ENCODE results near the gene KRT9. TPM values are rescaled to one million over a fixed set of nuclear protein-coding genes. Genes with fewer than 3 reads are reported as not detected.

Gene KRT9
- total and polyA plus RNA-seq, 4 donors, result 0.11 TPM; not detected in 3

DNA sequence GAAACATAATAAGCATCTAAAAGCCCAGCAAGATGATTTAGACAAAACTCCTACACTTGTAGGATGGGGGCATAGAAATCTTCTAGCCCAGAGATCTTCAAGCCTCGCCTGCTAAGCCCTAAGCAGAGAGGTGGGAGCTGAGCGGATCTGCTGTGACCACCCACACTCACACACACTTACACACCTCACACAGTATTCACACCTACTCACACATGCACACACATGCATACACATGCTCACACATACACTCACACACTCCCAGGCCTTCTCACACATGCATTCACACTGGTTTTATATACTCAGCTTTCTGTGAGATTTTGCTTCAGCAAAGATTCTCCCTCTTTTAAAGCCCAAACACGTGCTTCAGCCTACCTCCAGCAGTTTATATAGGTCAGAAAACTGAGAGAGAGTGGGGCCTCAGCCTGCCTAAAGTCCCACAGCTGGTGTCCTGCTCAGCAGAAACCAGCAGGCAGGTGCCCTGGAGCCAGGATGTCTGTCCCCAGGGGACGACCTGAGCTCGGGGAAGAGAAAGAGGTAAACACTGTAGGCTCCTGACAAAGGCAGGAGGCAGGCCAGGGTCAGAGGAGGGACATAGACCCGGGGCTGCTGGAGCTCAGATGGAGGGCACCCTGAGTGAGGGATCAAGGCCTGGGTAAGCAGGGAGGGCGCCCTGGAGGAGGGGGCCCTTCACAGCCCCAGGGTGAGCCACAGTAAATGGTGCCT, 31.7 kb downstream of the KRT9 start:
- no peak overlapping the region for H3K4me3 ChIP-seq (ENCODE audit: low read depth, low read length)
- DNase-seq (ENCODE audit: low read depth in 4 of 6, low spot score in 6 of 6), result no peak
- H3K9me3 ChIP-seq (ENCODE audit: control insufficient read depth, insufficient read depth, low read length), result no peaks in the 10 kb centered on the region
- 58% methylated on average over 5 of the region's 7 CpGs for WGBS (ENCODE audit: insufficient coverage)
- no peaks in the 10 kb centered on the region for H3K36me3 ChIP-seq (ENCODE audit: control insufficient read depth, insufficient read depth, low read length)
- H3K4me1 ChIP-seq (ENCODE audit: control insufficient read depth, insufficient read depth, low read length), result peaks cover 12% of the 10 kb centered on the region
- H3K27me3 ChIP-seq (ENCODE audit: control insufficient read depth, insufficient read depth, low read length), result no peaks in the 10 kb centered on the region
- no peak overlapping the region for H3K27ac ChIP-seq (ENCODE audit: low read depth, low read length)

DNA sequence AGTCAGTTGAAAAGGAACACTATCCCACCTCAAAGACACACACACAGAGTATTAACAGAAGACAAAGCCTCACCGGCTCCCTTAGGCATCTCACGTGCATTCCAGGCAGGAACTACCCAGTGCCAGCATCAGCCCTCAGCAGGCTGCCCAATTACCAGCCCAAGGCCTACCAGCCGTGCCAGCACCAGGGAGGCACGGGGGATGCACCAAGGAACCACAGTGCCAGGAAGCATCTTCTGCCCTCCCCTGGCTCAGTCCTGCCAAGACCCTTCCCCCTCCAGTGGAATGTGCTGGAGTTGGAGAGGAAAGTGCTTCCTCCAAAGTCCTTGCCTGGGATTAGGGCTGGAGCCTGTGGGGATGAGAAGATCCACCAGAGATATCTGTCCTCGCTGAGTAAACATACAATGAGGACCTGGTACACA, 32.8 kb downstream of the KRT9 start:
- DNase-seq (ENCODE audit: low read depth in 4 of 6, low spot score in 6 of 6), result no peak
- Histone ChIP-seq H3K27ac (ENCODE audit: low read depth, low read length) (no peak overlapping the region), H3K4me3 (ENCODE audit: low read depth, low read length) (no peak overlapping the region), H3K27me3 (ENCODE audit: control insufficient read depth, insufficient read depth, low read length) (no peaks in the 10 kb centered on the region), H3K4me1 (ENCODE audit: control insufficient read depth, insufficient read depth, low read length) (peaks cover 4% of the 10 kb centered on the region), H3K9me3 (ENCODE audit: control insufficient read depth, insufficient read depth, low read length) (no peaks in the 10 kb centered on the region), H3K36me3 (ENCODE audit: control insufficient read depth, insufficient read depth, low read length) (no peaks in the 10 kb centered on the region)
- 50% methylated on average over 2 of the region's 5 CpGs for WGBS (ENCODE audit: insufficient coverage)

DNA sequence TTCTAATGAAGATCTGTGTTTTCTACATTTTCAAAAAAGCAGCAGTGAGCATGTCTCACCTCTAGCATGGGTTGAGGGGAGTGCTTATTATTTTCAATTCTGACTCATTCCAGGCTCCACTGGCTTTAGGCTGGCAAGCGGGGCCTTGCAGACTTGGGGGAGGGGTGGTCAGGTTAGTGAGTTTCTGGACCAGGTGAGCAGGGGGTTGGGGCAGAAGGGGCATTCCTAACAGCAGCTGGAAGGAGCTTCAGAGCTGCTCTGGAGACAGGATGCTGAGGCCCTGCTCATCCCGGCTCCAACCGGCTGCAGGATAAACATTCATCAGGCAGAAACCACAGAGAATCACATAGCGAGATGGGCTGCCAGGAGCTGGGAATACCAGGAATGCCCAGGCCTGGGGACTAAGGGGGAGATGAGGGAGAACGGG, 33.3 kb downstream of the KRT9 start:
- H3K36me3 ChIP-seq (ENCODE audit: control insufficient read depth, insufficient read depth, low read length), result no peaks in the 10 kb centered on the region
- WGBS (ENCODE audit: insufficient coverage), result 50% methylated on average over 4 of the region's 5 CpGs
- peaks cover 4% of the 10 kb centered on the region for H3K4me1 ChIP-seq (ENCODE audit: control insufficient read depth, insufficient read depth, low read length)
- H3K9me3 ChIP-seq (ENCODE audit: control insufficient read depth, insufficient read depth, low read length), result no peaks in the 10 kb centered on the region
- no peak overlapping the region for H3K27ac ChIP-seq (ENCODE audit: low read depth, low read length)
- DNase-seq (ENCODE audit: low read depth in 4 of 6, low spot score in 6 of 6), result no peak
- no peak overlapping the region for H3K4me3 ChIP-seq (ENCODE audit: low read depth, low read length)
- H3K27me3 ChIP-seq (ENCODE audit: control insufficient read depth, insufficient read depth, low read length), result no peaks in the 10 kb centered on the region

DNA sequence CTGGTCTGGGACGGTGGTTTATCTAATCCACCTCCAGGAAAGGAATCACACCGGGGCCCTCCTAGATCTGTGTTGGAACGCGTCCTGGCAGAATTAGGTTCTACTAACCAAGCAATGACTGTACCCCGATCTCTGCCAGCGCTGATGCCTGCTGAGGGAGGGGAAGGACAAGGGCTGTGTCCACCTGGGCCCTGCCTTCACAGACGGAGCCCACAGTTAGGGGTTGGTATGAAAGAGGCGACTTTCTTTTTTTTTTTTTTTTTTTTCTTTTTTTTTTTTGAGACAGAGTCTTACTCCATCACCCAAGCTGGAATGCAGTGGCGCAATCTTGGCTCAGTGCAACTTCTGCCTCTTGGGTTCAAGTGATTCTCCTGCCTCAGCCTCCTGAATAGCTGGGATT, 33.9 kb downstream of the KRT9 start:
- no peaks in the 10 kb centered on the region for H3K9me3 ChIP-seq (ENCODE audit: control insufficient read depth, insufficient read depth, low read length)
- H3K4me3 ChIP-seq (ENCODE audit: low read depth, low read length), result no peak overlapping the region
- H3K4me1 ChIP-seq (ENCODE audit: control insufficient read depth, insufficient read depth, low read length), result peaks cover 4% of the 10 kb centered on the region
- WGBS (ENCODE audit: insufficient coverage), result 93% methylated on average over 3 of the region's 9 CpGs
- no peaks in the 10 kb centered on the region for H3K36me3 ChIP-seq (ENCODE audit: control insufficient read depth, insufficient read depth, low read length)
- H3K27me3 ChIP-seq (ENCODE audit: control insufficient read depth, insufficient read depth, low read length), result no peaks in the 10 kb centered on the region
- H3K27ac ChIP-seq (ENCODE audit: low read depth, low read length), result no peak overlapping the region
- no peak for DNase-seq (ENCODE audit: low read depth in 4 of 6, low spot score in 6 of 6)

DNA sequence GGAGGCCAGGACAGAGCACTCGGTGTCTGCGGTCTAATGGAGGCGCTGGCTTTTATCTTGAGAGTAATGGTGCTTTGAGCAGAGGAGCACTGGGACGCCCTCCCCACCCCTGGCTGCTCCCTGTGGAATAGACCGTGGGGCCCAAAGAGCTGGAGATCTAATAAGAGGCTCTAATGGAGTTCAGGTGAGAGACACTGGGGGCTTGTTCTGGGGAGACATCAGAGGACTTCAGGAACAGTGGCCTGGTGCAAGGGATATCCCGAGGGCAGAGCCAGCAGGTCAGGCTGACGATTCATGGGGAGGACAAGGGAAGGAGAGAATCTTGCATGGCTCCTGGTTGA, 34.3 kb downstream of the KRT9 start:
- Histone ChIP-seq H3K27me3 (ENCODE audit: control insufficient read depth, insufficient read depth, low read length) (no peaks in the 10 kb centered on the region), H3K9me3 (ENCODE audit: control insufficient read depth, insufficient read depth, low read length) (no peaks in the 10 kb centered on the region), H3K4me1 (ENCODE audit: control insufficient read depth, insufficient read depth, low read length) (peaks cover 4% of the 10 kb centered on the region), H3K36me3 (ENCODE audit: control insufficient read depth, insufficient read depth, low read length) (no peaks in the 10 kb centered on the region), H3K27ac (ENCODE audit: low read depth, low read length) (no peak overlapping the region), H3K4me3 (ENCODE audit: low read depth, low read length) (no peak overlapping the region)
- DNase-seq (ENCODE audit: low read depth in 4 of 6, low spot score in 6 of 6), result no peak
- WGBS (ENCODE audit: insufficient coverage), result 80% methylated on average over 6 of the region's 7 CpGs

DNA sequence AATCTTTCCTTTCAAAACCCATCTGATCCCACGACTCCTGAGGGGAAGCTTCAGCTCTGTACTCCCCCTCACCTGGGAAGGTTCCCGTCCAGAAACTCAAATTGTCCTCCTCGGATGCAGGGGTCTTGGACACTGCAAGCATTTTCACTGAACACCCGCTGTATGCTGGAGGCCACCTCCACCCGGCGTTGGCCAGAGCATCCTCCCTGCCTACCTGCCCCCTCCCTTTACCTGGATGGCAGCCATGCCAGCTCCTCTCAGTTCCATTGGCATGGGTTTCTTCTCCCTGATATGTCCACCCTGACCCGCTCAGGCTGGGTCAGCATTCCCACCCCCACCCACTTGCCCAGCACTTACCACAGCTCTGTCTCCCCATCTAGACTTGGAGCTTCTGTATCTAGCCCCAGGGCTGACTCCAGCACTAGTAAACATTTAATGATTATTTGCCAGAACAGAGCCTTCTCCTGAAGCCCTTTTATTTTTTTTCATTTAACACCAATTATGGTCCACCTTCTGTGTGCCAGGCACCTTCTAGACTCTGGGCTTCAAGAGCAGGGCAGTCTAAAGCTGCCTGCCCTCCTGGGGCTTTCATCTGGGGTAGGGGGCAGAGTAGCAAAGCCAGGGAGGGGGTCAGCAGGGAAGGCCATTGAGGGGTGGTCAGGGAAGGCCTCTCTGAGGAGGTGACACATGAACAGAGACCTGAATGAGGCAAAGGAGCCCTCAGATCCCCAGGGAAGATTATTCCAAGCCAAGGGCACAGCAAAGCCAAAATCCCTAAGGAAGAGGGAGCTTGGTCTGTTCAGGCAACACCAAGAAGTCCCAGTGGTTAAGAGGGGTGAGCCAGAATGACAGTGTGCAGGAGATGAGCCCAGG, 34.9 kb downstream of the KRT9 start:
- Histone ChIP-seq H3K4me1 (ENCODE audit: control insufficient read depth, insufficient read depth, low read length) (peaks cover 4% of the 10 kb centered on the region), H3K36me3 (ENCODE audit: control insufficient read depth, insufficient read depth, low read length) (no peaks in the 10 kb centered on the region), H3K9me3 (ENCODE audit: control insufficient read depth, insufficient read depth, low read length) (no peaks in the 10 kb centered on the region), H3K27ac (ENCODE audit: low read depth, low read length) (no peak overlapping the region), H3K27me3 (ENCODE audit: control insufficient read depth, insufficient read depth, low read length) (no peaks in the 10 kb centered on the region), H3K4me3 (ENCODE audit: low read depth, low read length) (no peak overlapping the region)
- whole genome bisulfite sequencing (ENCODE audit: insufficient coverage), result 89% methylated on average over 7 of the region's 7 CpGs
- no peak for DNase-seq (ENCODE audit: low read depth in 4 of 6, low spot score in 6 of 6)

DNA sequence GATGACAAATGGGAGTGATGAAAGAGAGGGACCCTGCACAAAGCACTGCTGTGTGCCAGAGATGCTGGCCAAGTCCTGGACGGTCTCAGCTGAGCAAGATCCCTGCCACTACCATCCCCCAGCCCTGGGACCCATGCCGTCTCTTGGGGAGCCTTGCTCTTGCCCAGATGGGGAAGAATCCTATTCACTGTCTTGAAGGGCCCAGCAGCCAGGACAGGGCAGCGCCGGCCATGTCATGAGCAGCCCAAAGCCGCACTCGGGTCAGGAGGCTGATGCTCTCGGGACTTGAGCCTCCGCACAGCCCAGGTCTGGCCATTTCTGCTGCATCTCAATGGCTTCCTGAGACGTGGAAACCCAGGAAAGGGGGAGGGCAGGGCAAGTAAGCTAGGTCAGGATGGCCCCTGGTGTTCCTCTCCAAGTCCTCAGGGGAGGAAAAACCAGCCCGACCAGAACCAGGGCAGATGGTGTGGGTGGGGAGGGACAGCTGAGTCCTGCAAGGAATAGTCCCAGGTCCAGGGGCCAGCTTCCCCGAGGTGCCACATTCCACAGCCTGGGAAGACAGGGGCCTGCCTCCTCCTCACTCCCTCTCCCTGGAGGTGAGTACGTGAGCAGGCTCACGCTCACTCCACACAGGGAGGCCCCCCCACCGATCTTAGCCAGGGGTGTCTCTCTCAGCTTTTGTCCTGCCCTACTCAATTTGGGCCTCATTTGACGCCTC, 35.9 kb downstream of the KRT9 start:
- WGBS (ENCODE audit: insufficient coverage), result 63% methylated on average over 15 of the region's 15 CpGs
- no peak overlapping the region for H3K4me3 ChIP-seq (ENCODE audit: low read depth, low read length)
- no peaks in the 10 kb centered on the region for H3K9me3 ChIP-seq (ENCODE audit: control insufficient read depth, insufficient read depth, low read length)
- DNase-seq (ENCODE audit: low read depth in 4 of 6, low spot score in 6 of 6), result no peak
- no peaks in the 10 kb centered on the region for H3K36me3 ChIP-seq (ENCODE audit: control insufficient read depth, insufficient read depth, low read length)
- no peak overlapping the region for H3K27ac ChIP-seq (ENCODE audit: low read depth, low read length)
- H3K27me3 ChIP-seq (ENCODE audit: control insufficient read depth, insufficient read depth, low read length), result peaks cover under 1% of the 10 kb centered on the region
- H3K4me1 ChIP-seq (ENCODE audit: control insufficient read depth, insufficient read depth, low read length), result peaks cover 4% of the 10 kb centered on the region

DNA sequence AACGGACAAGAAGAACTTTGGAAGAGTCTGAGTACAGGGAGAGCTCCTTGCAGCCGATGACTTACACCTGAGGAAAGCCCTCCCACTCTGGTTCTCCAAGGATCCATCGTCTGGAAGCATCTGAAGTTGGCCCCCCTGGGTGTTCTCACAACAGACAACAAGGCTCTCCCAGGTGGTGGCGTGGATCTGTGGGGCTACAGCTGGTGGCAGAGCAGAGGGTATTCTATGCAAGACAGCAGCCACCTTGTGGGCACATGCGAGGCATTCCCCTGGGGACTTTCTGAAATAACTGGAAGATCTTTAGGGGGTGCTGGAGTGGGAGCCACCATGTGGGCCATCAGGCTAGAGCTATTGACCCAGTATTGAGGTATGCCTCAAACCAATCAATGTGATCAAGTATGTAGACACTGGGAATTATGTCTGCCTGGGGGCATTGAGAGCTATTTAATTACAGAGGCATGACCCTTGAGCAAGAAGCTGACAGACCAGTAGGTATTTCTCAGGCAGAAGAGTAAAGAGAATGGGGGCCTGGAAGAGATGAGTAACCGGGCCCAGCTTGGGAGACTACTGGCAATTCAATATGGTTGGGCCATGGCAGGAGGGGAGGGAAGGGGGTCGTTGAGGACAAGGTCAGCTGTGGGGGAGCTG, 36.8 kb downstream of the KRT9 start:
- H3K4me1 ChIP-seq (ENCODE audit: control insufficient read depth, insufficient read depth, low read length), result no peaks in the 10 kb centered on the region
- 73% methylated on average over 6 of the region's 7 CpGs for WGBS (ENCODE audit: insufficient coverage)
- no peaks in the 10 kb centered on the region for H3K9me3 ChIP-seq (ENCODE audit: control insufficient read depth, insufficient read depth, low read length)
- H3K36me3 ChIP-seq (ENCODE audit: control insufficient read depth, insufficient read depth, low read length), result no peaks in the 10 kb centered on the region
- H3K27ac ChIP-seq (ENCODE audit: low read depth, low read length), result no peak overlapping the region
- peaks cover 5% of the 10 kb centered on the region for H3K27me3 ChIP-seq (ENCODE audit: control insufficient read depth, insufficient read depth, low read length)
- no peak for DNase-seq (ENCODE audit: low read depth in 4 of 6, low spot score in 6 of 6)
- H3K4me3 ChIP-seq (ENCODE audit: low read depth, low read length), result no peak overlapping the region

DNA sequence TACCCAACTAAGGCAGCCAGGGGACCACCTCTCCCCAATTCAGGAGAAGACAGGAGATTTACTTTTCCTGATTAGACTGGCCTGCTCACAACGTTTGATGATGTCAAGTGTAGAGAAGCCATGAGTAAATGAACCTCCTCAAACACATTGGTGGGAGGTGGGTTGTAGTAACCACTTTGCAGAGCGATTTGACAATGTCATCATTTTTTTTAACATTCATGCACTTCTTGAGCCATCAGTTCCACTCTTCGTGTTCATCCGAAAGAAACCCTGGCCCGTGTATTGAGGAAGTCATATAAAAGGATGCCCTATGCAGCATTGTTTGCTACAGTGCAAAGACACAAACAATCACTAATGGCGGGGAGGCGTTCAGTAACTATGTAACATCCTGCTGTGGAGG, 38.2 kb downstream of the KRT9 start:
- Histone ChIP-seq H3K27ac (ENCODE audit: low read depth, low read length) (no peak overlapping the region), H3K4me3 (ENCODE audit: low read depth, low read length) (no peak overlapping the region), H3K9me3 (ENCODE audit: control insufficient read depth, insufficient read depth, low read length) (no peaks in the 10 kb centered on the region), H3K27me3 (ENCODE audit: control insufficient read depth, insufficient read depth, low read length) (peaks cover 16% of the 10 kb centered on the region), H3K4me1 (ENCODE audit: control insufficient read depth, insufficient read depth, low read length) (no peaks in the 10 kb centered on the region), H3K36me3 (ENCODE audit: control insufficient read depth, insufficient read depth, low read length) (no peaks in the 10 kb centered on the region)
- no CpG with 5 or more reads among the region's 7 CpGs for WGBS (ENCODE audit: insufficient coverage)
- DNase-seq (ENCODE audit: low read depth in 4 of 6, low spot score in 6 of 6), result no peak

All from spinal cord (tissue), 10 donors.